K562 (cell line): ENCODE results near the gene LAPTM5. TPM values are rescaled to one million over a fixed set of nuclear protein-coding genes. Genes with fewer than 3 reads are reported as not detected.

Source experiments
- MBD2 ChIP-seq: sonication (generic); IDR thresholded peaks from 2 replicates; pipeline ENCODE4 v1.6.1; 2016; ENCODE audit warnings: low read depth, borderline replicate concordance
- PHTF2 ChIP-seq: fragments of 250-450 bp; sonication (Bioruptor Pico); IDR thresholded peaks from 2 replicates; pipeline ENCODE4 v1.5.0; 2021; ENCODE audit warnings: mild to moderate bottlenecking
- PTRF ChIP-seq: fragments of 450-650 bp; IDR thresholded peaks from 2 replicates; pipeline ENCODE4 v1.6.1; 2016; ENCODE audit warnings: mild to moderate bottlenecking, missing genetic modification characterization, missing compliant biosample characterization
- TEAD2 ChIP-seq: fragments of 450-650 bp; IDR thresholded peaks from 2 replicates; pipeline ENCODE4 v1.6.1; 2016; ENCODE audit warnings: missing genetic modification characterization, control low read depth, missing compliant biosample characterization
- ZFX ChIP-seq: sonication (generic); formaldehyde crosslinking; IDR thresholded peaks from 2 replicates; pipeline ENCODE4 v1.8.0; 2022; ENCODE audit warnings: mild to moderate bottlenecking, missing genetic modification reagents, moderate library complexity
- polyA plus RNA-seq, 8 experiments: library from polyadenylated mRNA; depleted of rRNA in 4 of 8; stranded (reverse) in 5 of 8; unstranded in 3 of 8; fragments of >200 nt; fragmentation: Nextera tagmentation in 2 of 8; fragmentation: Illumina TruSeq in 1 of 8; extraction: Ambion mirVana in 2 of 8; extraction: Trizol in 1 of 8; gene quantifications; 2 replicates each; pipeline versions ENCODE4 v1.2.1 to v1.2.3, GENCODE V29; 2011 to 2014; ENCODE audit warnings: inconsistent platforms in 1 of 8, missing spikeins in 1 of 8
- total RNA-seq, 7 experiments: library from RNA; depleted of rRNA in 6 of 7; stranded (reverse); fragments of >200 nt in 6 of 7; fragmentation: Illumina TruSeq in 2 of 7; extraction: Trizol in 2 of 7; gene quantifications; 2 replicates each; pipeline versions ENCODE4 v1.2.1 to v1.2.3, GENCODE V29; 2011 to 2021; ENCODE audit warnings: low replicate concordance in 1 of 7
- TF ChIP-seq, protein P1 (sequence below): fragments of 450-650 bp; IDR thresholded peaks from 2 replicates; pipeline ENCODE4 v1.6.1; 2018; ENCODE audit not compliant: partially characterized antibody
- TF ChIP-seq, protein P2 (sequence below), 2 experiments: fragments of 450-650 bp in 1 of 2; sonication (generic) in 1 of 2; formaldehyde crosslinking in 1 of 2; IDR thresholded peaks; 2 replicates each; pipeline versions ENCODE4 v1.7.1 to v1.9.0; 2016 to 2022; ENCODE audit warnings: inconsistent platforms in 1 of 2, mild to moderate bottlenecking in 1 of 2, missing genetic modification reagents in 1 of 2
- TF ChIP-seq, protein P3 (sequence below): sonication (generic); formaldehyde crosslinking; IDR thresholded peaks from 2 replicates; pipeline ENCODE4 v1.8.0; 2022; ENCODE audit warnings: mild to moderate bottlenecking, missing genetic modification reagents

LAPTM5 gene
- total and polyA plus RNA-seq, 9 of the 15 experiments (the other 6 are each of a cell fraction or from before 2014, with no cell fraction given): 2.4 to 47.3 (median 20.3) TPM

DNA sequence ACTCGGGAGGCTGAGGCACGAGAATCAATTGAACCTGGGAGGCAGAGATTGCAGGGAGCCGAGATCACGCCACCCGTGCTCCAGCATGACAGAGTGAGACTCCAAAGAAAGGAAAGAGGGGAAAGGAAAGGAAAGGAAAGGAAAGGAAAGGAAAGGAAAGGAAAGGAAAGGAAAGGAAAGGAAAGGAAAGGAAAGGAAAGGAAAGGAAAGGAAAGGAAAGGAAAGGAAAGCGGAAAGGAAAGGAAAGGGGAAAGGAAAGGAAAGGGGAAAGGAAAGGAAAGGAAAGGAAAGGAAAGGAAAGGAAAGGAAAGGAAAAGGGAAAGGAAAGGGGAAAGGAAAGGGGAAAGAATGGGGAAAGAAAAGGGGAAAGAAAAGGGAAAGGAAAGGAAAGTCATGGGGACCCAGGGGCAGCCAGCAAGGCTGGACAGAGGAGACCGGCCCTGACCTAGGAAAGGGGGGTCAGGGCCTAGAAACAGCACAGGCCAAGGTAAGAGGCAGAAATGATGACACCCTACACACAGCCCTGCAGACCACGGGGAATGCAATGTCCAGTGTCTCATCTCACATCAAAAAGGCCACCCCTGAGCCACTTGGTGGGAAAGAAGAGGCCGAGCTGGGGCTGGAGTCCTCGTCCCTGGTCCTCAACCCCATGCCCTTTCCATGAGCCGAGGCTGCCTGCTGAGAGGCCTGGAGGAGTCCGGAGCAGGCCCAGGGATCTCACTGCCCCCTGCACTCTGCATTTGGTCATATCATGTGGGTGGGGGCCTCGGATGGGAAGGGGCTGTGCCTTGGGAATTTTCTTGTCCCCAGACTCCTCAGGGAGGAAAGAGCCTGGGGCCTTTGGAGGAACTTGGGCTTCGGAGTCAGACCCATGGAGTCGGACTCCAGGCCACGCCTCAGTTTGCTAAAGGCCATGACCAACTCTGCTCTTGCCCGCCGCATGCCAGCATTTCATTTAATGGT, 18.8 kb upstream of the LAPTM5 start (continued):
- TF ChIP-seq, protein P1, sequence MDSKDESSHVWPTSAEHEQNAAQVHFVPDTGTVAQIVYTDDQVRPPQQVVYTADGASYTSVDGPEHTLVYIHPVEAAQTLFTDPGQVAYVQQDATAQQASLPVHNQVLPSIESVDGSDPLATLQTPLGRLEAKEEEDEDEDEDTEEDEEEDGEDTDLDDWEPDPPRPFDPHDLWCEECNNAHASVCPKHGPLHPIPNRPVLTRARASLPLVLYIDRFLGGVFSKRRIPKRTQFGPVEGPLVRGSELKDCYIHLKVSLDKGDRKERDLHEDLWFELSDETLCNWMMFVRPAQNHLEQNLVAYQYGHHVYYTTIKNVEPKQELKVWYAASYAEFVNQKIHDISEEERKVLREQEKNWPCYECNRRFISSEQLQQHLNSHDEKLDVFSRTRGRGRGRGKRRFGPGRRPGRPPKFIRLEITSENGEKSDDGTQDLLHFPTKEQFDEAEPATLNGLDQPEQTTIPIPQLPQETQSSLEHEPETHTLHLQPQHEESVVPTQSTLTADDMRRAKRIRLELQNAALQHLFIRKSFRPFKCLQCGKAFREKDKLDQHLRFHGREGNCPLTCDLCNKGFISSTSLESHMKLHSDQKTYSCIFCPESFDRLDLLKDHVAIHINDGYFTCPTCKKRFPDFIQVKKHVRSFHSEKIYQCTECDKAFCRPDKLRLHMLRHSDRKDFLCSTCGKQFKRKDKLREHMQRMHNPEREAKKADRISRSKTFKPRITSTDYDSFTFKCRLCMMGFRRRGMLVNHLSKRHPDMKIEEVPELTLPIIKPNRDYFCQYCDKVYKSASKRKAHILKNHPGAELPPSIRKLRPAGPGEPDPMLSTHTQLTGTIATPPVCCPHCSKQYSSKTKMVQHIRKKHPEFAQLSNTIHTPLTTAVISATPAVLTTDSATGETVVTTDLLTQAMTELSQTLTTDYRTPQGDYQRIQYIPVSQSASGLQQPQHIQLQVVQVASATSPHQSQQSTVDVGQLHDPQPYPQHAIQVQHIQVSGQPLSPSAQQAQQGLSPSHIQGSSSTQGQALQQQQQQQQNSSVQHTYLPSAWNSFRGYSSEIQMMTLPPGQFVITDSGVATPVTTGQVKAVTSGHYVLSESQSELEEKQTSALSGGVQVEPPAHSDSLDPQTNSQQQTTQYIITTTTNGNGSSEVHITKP: peak; percentile 46
- TF ChIP-seq ZFX (CRISPR knock-in tag) (peak; percentile 52), PHTF2 (no peak), MBD2 (no peak), TEAD2 (no peak), PTRF (tag) (peak; percentile 16; the same call in 1 of the 2 replicates)
- TF ChIP-seq, protein P2, sequence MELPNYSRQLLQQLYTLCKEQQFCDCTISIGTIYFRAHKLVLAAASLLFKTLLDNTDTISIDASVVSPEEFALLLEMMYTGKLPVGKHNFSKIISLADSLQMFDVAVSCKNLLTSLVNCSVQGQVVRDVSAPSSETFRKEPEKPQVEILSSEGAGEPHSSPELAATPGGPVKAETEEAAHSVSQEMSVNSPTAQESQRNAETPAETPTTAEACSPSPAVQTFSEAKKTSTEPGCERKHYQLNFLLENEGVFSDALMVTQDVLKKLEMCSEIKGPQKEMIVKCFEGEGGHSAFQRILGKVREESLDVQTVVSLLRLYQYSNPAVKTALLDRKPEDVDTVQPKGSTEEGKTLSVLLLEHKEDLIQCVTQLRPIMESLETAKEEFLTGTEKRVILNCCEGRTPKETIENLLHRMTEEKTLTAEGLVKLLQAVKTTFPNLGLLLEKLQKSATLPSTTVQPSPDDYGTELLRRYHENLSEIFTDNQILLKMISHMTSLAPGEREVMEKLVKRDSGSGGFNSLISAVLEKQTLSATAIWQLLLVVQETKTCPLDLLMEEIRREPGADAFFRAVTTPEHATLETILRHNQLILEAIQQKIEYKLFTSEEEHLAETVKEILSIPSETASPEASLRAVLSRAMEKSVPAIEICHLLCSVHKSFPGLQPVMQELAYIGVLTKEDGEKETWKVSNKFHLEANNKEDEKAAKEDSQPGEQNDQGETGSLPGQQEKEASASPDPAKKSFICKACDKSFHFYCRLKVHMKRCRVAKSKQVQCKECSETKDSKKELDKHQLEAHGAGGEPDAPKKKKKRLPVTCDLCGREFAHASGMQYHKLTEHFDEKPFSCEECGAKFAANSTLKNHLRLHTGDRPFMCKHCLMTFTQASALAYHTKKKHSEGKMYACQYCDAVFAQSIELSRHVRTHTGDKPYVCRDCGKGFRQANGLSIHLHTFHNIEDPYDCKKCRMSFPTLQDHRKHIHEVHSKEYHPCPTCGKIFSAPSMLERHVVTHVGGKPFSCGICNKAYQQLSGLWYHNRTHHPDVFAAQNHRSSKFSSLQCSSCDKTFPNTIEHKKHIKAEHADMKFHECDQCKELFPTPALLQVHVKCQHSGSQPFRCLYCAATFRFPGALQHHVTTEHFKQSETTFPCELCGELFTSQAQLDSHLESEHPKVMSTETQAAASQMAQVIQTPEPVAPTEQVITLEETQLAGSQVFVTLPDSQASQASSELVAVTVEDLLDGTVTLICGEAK (IDR thresholded peaks at IDR 0.05): no peak
- TF ChIP-seq, protein P2 (CRISPR knock-in tag; IDR thresholded peaks at IDR 0.05): no peak
- TF ChIP-seq, protein P3, sequence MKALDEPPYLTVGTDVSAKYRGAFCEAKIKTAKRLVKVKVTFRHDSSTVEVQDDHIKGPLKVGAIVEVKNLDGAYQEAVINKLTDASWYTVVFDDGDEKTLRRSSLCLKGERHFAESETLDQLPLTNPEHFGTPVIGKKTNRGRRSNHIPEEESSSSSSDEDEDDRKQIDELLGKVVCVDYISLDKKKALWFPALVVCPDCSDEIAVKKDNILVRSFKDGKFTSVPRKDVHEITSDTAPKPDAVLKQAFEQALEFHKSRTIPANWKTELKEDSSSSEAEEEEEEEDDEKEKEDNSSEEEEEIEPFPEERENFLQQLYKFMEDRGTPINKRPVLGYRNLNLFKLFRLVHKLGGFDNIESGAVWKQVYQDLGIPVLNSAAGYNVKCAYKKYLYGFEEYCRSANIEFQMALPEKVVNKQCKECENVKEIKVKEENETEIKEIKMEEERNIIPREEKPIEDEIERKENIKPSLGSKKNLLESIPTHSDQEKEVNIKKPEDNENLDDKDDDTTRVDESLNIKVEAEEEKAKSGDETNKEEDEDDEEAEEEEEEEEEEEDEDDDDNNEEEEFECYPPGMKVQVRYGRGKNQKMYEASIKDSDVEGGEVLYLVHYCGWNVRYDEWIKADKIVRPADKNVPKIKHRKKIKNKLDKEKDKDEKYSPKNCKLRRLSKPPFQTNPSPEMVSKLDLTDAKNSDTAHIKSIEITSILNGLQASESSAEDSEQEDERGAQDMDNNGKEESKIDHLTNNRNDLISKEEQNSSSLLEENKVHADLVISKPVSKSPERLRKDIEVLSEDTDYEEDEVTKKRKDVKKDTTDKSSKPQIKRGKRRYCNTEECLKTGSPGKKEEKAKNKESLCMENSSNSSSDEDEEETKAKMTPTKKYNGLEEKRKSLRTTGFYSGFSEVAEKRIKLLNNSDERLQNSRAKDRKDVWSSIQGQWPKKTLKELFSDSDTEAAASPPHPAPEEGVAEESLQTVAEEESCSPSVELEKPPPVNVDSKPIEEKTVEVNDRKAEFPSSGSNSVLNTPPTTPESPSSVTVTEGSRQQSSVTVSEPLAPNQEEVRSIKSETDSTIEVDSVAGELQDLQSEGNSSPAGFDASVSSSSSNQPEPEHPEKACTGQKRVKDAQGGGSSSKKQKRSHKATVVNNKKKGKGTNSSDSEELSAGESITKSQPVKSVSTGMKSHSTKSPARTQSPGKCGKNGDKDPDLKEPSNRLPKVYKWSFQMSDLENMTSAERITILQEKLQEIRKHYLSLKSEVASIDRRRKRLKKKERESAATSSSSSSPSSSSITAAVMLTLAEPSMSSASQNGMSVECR (CRISPR knock-in tag): no peak
